ENCODE results near the gene KLF13.

KLF13 gene

DNA sequence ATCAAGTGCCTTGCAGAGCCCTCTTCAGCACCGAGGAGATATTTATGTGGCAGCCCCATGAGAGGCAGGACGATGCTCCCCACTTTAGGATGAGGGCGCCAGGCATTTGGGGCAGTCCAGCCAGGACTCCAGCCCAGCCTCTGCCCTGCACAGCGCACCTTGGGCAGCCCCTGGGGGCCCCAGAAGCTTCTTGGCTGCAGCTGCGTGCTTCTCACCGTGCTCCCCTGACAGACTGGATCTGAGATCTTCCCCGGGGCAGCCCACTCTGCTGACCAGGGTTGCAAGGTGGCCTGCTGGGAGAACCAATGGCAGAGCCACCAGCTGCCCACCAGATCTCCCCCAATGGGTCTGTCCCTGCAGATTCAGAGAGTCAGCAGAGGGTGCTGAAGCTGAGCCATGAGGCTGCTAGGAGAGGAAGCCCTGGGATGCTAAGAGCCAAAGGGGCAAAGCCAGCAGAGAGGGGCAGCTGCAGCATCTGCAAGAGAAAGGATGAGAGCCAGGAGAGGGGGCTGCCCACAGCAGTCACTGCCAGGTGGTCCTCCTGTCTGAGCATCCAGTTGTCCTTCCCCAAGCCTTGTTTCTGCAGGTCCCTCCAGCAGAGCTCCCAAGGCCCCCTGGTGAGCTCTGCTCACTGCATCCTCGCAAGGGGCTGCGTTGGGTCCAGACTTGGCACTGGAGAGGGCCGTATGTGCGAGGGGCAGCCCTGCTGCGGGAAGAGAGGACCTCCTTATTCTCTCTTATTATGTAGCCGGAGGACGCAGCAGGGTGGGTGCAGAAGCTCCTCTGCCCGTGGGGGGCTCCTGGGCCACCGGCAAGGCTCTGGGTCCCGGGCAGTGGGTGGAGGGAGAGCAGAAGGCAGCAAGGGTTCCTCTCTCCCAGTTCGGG lies 14.7 kb upstream of the KLF13 start:
- TF ChIP-seq, protein P1, sequence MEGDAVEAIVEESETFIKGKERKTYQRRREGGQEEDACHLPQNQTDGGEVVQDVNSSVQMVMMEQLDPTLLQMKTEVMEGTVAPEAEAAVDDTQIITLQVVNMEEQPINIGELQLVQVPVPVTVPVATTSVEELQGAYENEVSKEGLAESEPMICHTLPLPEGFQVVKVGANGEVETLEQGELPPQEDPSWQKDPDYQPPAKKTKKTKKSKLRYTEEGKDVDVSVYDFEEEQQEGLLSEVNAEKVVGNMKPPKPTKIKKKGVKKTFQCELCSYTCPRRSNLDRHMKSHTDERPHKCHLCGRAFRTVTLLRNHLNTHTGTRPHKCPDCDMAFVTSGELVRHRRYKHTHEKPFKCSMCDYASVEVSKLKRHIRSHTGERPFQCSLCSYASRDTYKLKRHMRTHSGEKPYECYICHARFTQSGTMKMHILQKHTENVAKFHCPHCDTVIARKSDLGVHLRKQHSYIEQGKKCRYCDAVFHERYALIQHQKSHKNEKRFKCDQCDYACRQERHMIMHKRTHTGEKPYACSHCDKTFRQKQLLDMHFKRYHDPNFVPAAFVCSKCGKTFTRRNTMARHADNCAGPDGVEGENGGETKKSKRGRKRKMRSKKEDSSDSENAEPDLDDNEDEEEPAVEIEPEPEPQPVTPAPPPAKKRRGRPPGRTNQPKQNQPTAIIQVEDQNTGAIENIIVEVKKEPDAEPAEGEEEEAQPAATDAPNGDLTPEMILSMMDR (IDR thresholded peaks at IDR 0.05; ENCODE audit: control insufficient read depth, extremely low read depth, insufficient read depth), result no peak
- no peak overlapping the region for H3K4me3 ChIP-seq (ENCODE audit: low read depth, low read length)
- no peak for DNase-seq (ENCODE audit: low read depth)

DNA sequence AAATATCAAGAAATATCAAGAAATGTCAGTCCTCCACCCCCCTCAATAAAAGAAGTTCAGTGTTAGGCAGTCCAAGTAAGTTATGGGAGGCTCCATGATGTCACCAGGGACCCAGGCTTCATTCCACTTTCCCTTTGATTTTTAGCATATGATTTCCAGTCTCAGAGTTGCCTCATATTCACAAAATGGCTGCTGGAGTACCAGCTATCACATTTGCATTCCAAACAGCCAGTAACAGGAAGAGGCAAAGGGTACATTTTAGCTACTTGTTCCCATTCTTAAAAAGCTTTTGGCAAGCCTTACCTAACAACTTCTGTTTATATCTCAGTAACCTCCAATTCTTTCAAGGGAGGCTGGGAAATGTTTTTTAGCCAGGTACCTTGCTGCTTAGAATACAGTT lies 13.4 kb upstream of the KLF13 start:
- H3K4me3 ChIP-seq (ENCODE audit: low read depth, low read length), result no peak overlapping the region
- no peak for DNase-seq (ENCODE audit: low read depth)
- TF ChIP-seq, protein P1 (IDR thresholded peaks at IDR 0.05; ENCODE audit: control insufficient read depth, extremely low read depth, insufficient read depth), result no peak

DNA sequence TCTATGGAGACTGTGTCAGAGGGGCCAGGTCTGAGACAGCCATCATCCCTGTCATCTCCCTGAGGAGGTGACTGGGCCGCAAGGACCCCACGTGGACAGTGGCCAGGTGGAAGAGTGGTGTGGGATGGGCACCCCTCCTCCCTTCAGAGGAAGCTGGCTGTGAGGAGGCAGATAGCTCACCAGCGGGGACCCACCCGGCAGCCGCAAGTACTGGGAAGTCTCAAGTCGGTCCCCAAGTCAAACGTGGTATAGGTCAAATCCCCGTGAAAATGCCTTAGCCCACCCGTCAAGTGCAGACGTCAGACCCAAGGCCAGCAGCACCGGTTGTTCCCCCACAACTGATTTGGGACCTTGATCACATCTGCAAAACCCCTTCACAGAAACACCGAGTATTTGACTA lies 12.3 kb upstream of the KLF13 start:
- TF ChIP-seq, protein P1 (IDR thresholded peaks at IDR 0.05; ENCODE audit: control insufficient read depth, extremely low read depth, insufficient read depth), result no peak
- H3K4me3 ChIP-seq (ENCODE audit: low read depth, low read length), result no peak overlapping the region
- no peak for DNase-seq (ENCODE audit: low read depth)

DNA sequence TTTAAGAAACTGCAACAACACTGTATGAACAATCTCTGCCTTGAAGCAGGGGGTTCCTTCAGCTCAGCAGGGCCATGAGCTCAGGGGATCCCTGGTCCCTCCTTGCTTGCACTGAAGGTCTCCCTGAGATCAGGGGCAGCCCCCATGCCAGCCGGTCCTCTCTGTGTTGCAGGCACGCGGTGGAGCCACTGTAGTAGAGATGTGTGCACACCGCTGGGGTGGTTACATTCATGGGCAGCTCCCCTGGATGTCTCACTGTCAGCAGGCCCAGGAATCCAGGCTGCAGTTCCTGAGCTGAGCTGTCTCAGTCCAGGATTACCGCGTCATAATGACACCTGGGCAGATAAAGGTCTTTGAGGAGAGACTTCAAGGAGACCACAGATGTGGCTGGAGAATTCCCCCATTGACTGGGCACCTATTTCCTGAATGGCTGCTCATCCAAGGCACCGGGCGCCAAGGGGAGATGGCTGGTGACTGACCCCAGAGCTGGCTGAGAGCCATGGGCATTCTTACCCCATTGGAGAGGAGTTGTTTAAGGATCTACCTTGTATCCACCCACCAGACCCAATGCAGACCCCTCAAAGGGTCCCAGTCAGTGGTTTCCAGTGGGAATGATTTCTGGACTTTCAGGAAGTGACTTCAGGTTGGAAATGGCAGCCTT lies 10.4 kb upstream of the KLF13 start:
- TF ChIP-seq, protein P1 (IDR thresholded peaks at IDR 0.05; ENCODE audit: control insufficient read depth, extremely low read depth, insufficient read depth), result no peak
- no peak overlapping the region for H3K4me3 ChIP-seq (ENCODE audit: low read depth, low read length)

DNA sequence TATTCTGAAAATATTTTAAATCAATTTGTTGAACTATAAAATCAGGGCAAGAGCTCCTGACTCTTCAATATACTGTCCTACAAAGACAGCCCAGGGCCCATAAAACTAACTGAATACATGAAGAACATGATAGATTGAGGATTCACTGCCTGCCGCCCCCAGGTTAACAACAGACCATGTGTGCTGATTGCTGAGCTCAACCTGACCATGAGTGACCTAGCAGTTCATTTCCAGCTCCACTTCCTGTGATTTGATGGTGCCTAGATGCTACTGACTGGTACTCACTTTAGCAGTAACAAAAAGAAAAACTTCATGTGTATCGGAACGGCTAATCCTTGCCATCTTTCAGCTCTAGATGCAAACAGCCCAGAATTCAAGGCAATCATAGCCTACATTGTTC lies 9.6 kb upstream of the KLF13 start:
- H3K4me3 ChIP-seq (ENCODE audit: low read depth, low read length), result no peak overlapping the region
- no peak for DNase-seq (ENCODE audit: low read depth)
- TF ChIP-seq, protein P1 (IDR thresholded peaks at IDR 0.05; ENCODE audit: control insufficient read depth, extremely low read depth, insufficient read depth), result no peak

More for the DNA sequence above, 10.4 kb upstream of the KLF13 start:
- no peak for DNase-seq (ENCODE audit: low read depth)

DNA sequence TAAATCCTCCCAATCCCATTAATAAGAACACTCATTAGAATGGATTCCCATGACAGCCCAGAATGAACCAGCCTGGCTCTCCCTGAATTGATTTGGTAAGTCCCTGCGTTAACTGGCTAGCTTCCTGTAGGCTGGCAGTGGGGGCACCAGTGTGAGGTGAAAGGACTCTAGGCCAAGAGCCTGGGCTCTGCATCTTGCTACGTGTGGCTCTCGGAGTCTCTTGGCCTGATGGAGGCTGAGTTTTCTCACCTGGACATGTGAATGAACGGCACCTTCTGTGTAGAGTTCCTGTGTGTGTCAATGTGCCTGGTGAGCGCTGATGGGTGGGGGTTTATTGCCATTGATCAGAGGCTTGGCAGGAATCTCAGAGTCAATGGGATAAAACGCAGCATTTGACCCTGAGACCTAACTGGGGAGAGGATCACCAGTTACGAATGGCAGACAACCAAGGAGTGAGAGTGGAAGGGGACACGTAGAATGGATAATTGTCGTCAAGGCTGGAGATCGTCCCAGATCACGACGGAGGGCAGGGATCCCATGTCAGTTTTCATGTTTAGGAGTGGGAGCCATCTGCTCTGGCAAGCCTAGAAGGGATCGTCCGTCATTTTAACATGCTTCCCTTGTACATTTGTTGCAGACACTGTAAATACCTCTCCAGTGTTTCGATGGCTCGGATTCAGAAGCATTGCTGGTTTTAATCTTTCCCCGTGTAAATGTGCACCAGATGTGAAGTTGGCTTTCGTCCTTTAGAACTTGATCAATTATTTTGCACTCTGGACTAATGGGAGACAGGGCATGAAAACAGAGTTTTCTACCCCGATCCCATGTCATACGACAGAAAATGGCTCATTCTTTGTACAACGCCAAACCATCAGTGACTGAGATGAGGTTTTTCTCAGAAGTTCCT lies 9.0 kb upstream of the KLF13 start:
- no peak for DNase-seq (ENCODE audit: low read depth)
- no peak overlapping the region for H3K4me3 ChIP-seq (ENCODE audit: low read depth, low read length)
- TF ChIP-seq, protein P1 (IDR thresholded peaks at IDR 0.05; ENCODE audit: control insufficient read depth, extremely low read depth, insufficient read depth), result no peak

Measured in LNCaP clone FGC (cell line).